ENCODE measurements around the gene CST4.

GRCh38 chr20:23663180-23663579, 25.7 kb downstream of the CST4 start:
- TF ChIP-seq CTCF (IDR thresholded peaks at IDR 0.05) (no peak), POLR2A (IDR thresholded peaks at IDR 0.05) (no peak)
